ENCODE data around the gene PGRMC2.
A peak's percentile ranks its signal among the peaks of the same experiment; 100 is the strongest.

Gene PGRMC2

DNA sequence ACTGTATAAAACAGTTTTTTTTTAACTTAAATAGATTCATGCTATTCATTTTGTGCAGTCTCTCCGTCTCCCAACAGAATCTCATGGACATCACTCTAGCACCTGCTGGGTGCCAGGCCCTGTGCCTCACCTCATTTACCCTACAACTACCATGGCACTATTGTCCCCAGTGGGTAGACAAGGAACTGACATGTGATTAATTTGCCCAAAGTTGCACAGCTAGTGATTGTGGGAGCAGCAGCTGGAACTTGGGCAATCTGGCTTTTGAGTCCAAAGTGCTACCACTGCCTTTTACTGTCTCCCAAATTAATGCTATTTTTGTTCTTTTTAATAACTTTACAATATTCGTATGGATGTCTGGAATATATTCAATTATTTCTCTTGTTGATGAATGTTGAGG lies 11.2 kb upstream of the PGRMC2 start:
- H3K4me1 ChIP-seq (ENCODE audit: control insufficient read depth in 1 of 2, insufficient read depth in 2 of 2, low read length in 2 of 2) = peaks cover 0 to 3% of the 10 kb centered on the region in 2 donors
- H3K27me3 ChIP-seq (ENCODE audit: low read depth, low read length) = no peaks in the 10 kb centered on the region
- no peaks in the 10 kb centered on the region for H3K36me3 ChIP-seq (ENCODE audit: control insufficient read depth in 1 of 2, insufficient read depth in 2 of 2, low read length in 2 of 2)
- no peaks in the 10 kb centered on the region for H3K9me3 ChIP-seq (ENCODE audit: control insufficient read depth in 1 of 2, low read length in 2 of 2)
- no peak overlapping the region for H3K4me3 ChIP-seq (ENCODE audit: low read depth in 1 of 2, low read length in 2 of 2)
- no peak overlapping the region for H3K27ac ChIP-seq (ENCODE audit: low read length)

DNA sequence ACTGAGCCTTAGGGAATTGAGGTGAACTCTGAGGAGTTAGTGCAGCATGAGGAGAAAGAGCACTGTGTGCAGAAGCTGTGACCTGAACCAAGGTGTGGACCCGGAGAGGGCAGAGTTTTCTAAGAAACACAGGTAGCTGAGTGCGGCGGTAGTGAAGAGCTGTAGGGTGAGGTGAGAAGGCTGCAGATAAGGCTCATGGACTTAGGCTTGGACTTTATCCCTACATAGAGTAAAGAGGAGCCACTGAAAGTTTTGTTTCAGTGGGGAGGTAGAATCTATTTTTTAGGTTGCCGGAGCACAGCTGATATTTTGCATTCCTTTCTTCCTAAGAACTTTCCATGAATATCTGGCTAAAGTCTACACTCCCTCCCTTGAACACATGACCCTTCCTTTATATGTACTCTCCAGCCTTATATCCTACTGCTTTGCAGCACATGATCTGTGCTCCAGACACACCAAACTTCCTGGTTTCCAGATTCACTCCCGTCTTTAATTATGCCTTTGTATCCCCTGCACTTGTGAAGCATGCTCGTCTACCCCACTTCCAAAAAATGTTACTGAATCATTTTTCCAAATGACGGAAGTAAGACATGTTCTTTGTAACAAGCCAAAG lies 10.6 kb upstream of the PGRMC2 start:
- H3K9me3 ChIP-seq (ENCODE audit: control insufficient read depth in 1 of 2, low read length in 2 of 2) = no peaks in the 10 kb centered on the region
- no peak overlapping the region for H3K4me3 ChIP-seq (ENCODE audit: low read depth in 1 of 2, low read length in 2 of 2)
- H3K27me3 ChIP-seq (ENCODE audit: low read depth, low read length) = no peaks in the 10 kb centered on the region
- no peak overlapping the region for H3K27ac ChIP-seq (ENCODE audit: low read length)
- H3K36me3 ChIP-seq (ENCODE audit: control insufficient read depth in 1 of 2, insufficient read depth in 2 of 2, low read length in 2 of 2) = no peaks in the 10 kb centered on the region
- H3K4me1 ChIP-seq (ENCODE audit: control insufficient read depth in 1 of 2, insufficient read depth in 2 of 2, low read length in 2 of 2) = peaks cover 0 to 3% of the 10 kb centered on the region in 2 donors

DNA sequence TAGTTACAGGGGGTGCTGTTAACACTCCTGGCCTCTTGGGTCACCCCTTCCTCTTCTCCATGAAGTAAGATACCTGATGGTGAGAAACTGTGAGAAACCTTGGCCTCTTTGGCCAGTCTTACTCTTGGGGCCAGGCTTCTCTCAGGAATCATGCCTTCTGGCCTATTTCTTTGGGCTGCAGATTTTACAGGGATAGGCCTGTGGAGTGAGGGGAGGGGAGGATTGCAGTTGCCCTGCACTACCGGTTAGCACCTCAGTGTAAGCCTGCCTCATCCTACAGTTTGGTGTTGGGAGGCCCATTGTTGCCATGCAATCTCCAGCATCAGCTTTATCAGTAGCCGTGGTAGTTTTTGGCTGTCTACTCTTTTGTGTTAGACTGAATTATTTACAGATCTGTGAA lies 7.6 kb upstream of the PGRMC2 start:
- Histone ChIP-seq H3K9me3 (ENCODE audit: control insufficient read depth in 1 of 2, low read length in 2 of 2) (no peaks in the 10 kb centered on the region), H3K4me3 (ENCODE audit: low read depth in 1 of 2, low read length in 2 of 2) (no peak overlapping the region), H3K27me3 (ENCODE audit: low read depth, low read length) (no peaks in the 10 kb centered on the region), H3K27ac (ENCODE audit: low read length) (no peak overlapping the region), H3K4me1 (ENCODE audit: control insufficient read depth in 1 of 2, insufficient read depth in 2 of 2, low read length in 2 of 2) (peaks cover 0 to 3% of the 10 kb centered on the region in 2 donors), H3K36me3 (ENCODE audit: control insufficient read depth in 1 of 2, insufficient read depth in 2 of 2, low read length in 2 of 2) (no peaks in the 10 kb centered on the region)

DNA sequence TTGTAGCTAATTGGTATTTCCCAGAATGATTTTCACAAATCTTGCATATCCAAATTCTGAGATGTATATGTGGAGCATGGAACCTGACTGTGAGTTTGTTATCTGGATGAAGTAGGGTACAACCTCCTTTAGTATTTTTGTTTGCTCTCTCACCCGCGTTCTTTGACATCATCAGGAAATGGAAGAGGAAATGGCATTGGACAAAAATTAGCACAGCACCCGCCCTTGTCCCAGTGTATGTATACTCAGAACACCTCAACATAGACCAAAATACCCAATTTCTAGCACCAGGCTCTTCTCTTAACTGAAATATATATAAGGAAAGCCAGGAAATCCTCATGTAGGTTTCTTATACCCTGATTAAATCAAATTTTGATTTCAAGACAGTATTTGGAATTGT lies 6.9 kb upstream of the PGRMC2 start:
- Histone ChIP-seq H3K9me3 (ENCODE audit: control insufficient read depth in 1 of 2, low read length in 2 of 2) (no peaks in the 10 kb centered on the region), H3K27ac (ENCODE audit: low read length) (no peak overlapping the region), H3K4me3 (ENCODE audit: low read depth in 1 of 2, low read length in 2 of 2) (no peak overlapping the region), H3K36me3 (ENCODE audit: control insufficient read depth in 1 of 2, insufficient read depth in 2 of 2, low read length in 2 of 2) (no peaks in the 10 kb centered on the region), H3K27me3 (ENCODE audit: low read depth, low read length) (no peaks in the 10 kb centered on the region), H3K4me1 (ENCODE audit: control insufficient read depth in 1 of 2, insufficient read depth in 2 of 2, low read length in 2 of 2) (no peaks in the 10 kb centered on the region)

DNA sequence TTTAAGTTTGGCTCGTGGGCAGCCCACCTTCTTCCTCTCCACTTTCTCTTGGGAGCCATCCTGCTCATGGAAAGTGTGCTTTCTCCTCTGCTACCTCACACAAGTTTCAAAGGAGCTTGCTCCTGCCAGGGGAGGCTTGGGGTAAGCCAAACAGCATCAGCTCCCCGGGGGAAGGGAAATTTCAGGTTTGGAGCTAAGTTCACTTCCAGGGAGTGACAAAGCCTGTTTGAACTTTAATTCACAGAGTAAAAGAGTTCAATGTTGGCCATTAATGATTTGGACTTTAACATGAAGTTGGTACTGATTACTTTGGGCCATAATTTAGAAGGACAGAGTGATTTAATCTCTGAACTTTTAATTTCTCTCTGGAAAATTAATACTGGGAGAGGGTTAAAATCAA lies 4.7 kb upstream of the PGRMC2 start:
- H3K4me3 ChIP-seq (ENCODE audit: low read depth in 1 of 2, low read length in 2 of 2) = no peak overlapping the region
- no peaks in the 10 kb centered on the region for H3K4me1 ChIP-seq (ENCODE audit: control insufficient read depth in 1 of 2, insufficient read depth in 2 of 2, low read length in 2 of 2)
- H3K27me3 ChIP-seq (ENCODE audit: low read depth, low read length) = no peaks in the 10 kb centered on the region
- H3K36me3 ChIP-seq (ENCODE audit: control insufficient read depth in 1 of 2, insufficient read depth in 2 of 2, low read length in 2 of 2) = no peaks in the 10 kb centered on the region
- no peaks in the 10 kb centered on the region for H3K9me3 ChIP-seq (ENCODE audit: control insufficient read depth in 1 of 2, low read length in 2 of 2)
- H3K27ac ChIP-seq (ENCODE audit: low read length) = no peak overlapping the region

DNA sequence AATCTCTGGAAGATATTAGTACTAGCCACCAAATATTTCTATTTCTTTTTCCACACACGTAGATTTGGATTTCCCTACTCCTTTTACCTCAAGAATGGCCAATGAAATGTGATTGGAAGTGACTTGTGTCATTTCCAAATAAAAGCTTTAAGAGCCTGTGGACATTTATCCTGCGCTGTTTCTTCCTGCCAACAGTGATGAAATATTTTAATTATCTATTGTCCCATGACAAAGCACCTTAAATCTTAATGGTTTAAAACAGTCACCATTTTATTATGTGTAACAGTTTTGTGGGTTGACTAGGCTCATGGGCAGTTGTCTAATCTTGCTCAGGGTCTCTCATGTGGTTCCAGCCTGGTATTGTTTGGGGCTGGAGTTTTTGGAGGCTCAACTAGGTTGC lies 3.5 kb upstream of the PGRMC2 start:
- no peaks in the 10 kb centered on the region for H3K9me3 ChIP-seq (ENCODE audit: control insufficient read depth in 1 of 2, low read length in 2 of 2)
- no peak overlapping the region for H3K4me3 ChIP-seq (ENCODE audit: low read depth in 1 of 2, low read length in 2 of 2)
- H3K27ac ChIP-seq (ENCODE audit: low read length) = no peak overlapping the region
- H3K36me3 ChIP-seq (ENCODE audit: control insufficient read depth in 1 of 2, insufficient read depth in 2 of 2, low read length in 2 of 2) = no peaks in the 10 kb centered on the region
- no peaks in the 10 kb centered on the region for H3K27me3 ChIP-seq (ENCODE audit: low read depth, low read length)
- H3K4me1 ChIP-seq (ENCODE audit: control insufficient read depth in 1 of 2, insufficient read depth in 2 of 2, low read length in 2 of 2) = peaks cover 0 to 3% of the 10 kb centered on the region in 2 donors

DNA sequence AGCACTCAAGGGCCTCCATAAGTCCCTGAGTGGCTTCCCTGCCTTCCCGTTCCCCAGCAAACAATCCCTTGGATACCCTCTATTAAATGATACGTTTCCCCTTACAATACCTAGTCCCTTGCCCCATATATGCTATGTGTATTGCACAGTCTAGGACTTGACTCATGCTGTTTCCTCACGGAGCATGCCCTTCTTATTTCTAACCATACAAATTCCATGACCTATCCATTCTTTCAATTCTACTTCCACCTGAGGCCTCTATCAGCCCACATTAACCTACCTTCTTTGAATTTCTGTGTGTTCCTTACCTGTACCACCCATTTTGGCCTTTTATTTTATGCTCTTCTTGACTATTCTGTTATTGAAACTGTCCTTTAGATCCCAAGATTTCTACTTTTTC lies 2.9 kb upstream of the PGRMC2 start:
- H3K4me1 ChIP-seq (ENCODE audit: control insufficient read depth in 1 of 2, insufficient read depth in 2 of 2, low read length in 2 of 2) = peaks cover 0 to 9% of the 10 kb centered on the region in 2 donors
- no peak overlapping the region for H3K27ac ChIP-seq (ENCODE audit: low read length)
- no peaks in the 10 kb centered on the region for H3K9me3 ChIP-seq (ENCODE audit: control insufficient read depth in 1 of 2, low read length in 2 of 2)
- no peak overlapping the region for H3K4me3 ChIP-seq (ENCODE audit: low read depth in 1 of 2, low read length in 2 of 2)
- H3K36me3 ChIP-seq (ENCODE audit: control insufficient read depth in 1 of 2, insufficient read depth in 2 of 2, low read length in 2 of 2) = no peaks in the 10 kb centered on the region
- no peaks in the 10 kb centered on the region for H3K27me3 ChIP-seq (ENCODE audit: low read depth, low read length)

DNA sequence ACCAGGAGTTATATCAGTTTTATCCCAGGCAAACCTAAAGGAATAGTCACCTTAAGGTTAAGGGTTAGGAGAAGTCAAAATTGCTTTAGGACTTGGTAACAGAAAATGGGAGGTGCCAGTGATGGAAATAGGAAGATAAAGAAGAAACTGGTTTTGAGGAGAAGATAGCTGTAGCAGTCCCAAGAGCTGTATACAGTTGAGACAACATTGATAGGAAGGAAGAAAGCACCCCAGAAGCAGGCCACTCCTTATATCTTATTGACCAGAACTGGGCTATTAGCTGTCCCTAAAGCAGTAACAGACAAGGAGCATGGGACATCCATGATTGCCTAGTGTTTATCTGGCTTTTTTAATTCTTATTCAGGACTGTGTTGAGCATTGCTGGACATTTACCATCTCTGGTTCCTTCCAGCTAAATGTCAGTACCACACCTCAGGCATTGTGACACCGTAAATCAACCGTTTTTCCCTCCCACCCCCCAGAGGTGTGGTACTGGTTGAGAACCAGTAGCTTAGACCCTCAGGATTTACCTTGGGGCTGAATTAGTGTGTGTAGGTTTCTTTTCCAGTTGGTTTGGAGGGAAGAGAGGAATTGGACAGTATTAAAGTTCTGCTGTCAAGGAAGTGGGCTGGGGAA lies 2.0 kb upstream of the PGRMC2 start:
- no peak overlapping the region for H3K27ac ChIP-seq (ENCODE audit: low read length)
- H3K9me3 ChIP-seq (ENCODE audit: control insufficient read depth in 1 of 2, low read length in 2 of 2) = no peaks in the 10 kb centered on the region
- H3K4me1 ChIP-seq (ENCODE audit: control insufficient read depth in 1 of 2, insufficient read depth in 2 of 2, low read length in 2 of 2) = peaks cover 0 to 15% of the 10 kb centered on the region in 2 donors
- no peak overlapping the region for H3K4me3 ChIP-seq (ENCODE audit: low read depth in 1 of 2, low read length in 2 of 2)
- H3K27me3 ChIP-seq (ENCODE audit: low read depth, low read length) = no peaks in the 10 kb centered on the region
- no peaks in the 10 kb centered on the region for H3K36me3 ChIP-seq (ENCODE audit: control insufficient read depth in 1 of 2, insufficient read depth in 2 of 2, low read length in 2 of 2)

DNA sequence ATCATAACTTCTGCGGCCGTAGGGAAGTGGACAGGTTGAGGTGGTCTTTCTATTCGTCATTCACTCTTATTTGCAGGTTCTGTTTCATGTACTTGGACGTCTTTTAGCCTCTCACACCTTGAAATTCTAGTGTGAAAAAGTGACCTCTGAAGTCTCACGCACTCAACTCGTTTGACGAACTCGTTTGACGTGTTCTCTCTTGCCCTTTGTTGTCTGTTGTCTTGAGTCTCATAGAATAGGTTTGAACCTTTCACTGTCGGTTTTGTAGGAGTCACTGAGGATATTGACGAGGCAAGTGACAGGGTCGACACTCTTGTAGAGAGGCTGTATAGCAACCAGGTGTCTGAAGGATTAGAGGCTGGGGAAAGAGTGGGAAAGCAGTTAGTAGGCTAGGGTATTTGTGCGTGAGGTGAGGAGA lies 1.1 kb upstream of the PGRMC2 start:
- Histone ChIP-seq H3K27ac (ENCODE audit: low read length) (peak overlapping the region; percentile 88), H3K9me3 (ENCODE audit: control insufficient read depth in 1 of 2, low read length in 2 of 2) (no peaks in the 10 kb centered on the region), H3K4me1 (ENCODE audit: control insufficient read depth in 1 of 2, insufficient read depth in 2 of 2, low read length in 2 of 2) (peaks cover 6 to 15% of the 10 kb centered on the region in 2 donors), H3K36me3 (ENCODE audit: control insufficient read depth in 1 of 2, insufficient read depth in 2 of 2, low read length in 2 of 2) (no peaks in the 10 kb centered on the region), H3K4me3 (ENCODE audit: low read depth in 1 of 2, low read length in 2 of 2) (peak overlapping the region; percentile 76 to 86), H3K27me3 (ENCODE audit: low read depth, low read length) (no peaks in the 10 kb centered on the region)

DNA sequence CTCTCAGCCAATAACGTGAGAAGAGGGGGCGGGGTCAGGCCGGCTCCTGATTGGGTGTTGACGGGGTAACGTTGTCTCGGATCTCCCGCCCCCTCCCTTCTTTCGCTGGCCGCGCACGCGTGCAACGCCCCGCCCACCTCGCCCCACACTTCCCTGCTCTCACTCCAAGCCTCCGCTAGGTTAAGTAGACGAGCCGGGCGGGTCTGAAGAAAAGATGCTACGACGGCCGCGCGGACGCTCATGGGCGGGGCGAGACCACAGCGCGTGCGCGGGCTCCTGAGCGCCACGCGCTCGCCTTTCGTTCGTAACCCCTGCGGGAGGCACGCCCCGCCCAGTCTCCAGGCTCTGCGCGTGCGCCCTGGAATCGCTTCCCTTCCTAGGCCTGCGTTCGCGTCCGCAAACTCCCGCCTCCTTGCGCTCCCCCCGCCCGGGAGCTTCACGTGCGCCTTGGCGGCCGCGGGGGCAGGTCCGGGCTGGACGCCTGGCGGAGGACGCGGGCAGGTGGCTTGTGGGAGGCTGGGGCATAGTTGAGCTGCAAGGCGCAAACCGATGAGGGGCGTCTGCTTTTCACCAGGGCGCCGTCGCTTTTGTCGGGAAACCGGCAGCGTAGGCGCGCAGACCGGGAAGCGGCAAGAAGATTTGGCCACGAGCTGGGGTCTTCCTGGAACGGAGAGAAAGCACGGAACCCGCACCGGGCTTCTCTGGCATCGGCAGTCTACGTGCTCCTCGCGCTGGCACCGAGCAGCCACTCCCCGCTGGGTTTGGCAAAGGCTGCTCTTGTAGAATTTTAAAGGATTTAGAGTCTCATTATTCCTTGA lies 467 bp upstream of the PGRMC2 start:
- Histone ChIP-seq H3K4me1 (ENCODE audit: control insufficient read depth in 1 of 2, insufficient read depth in 2 of 2, low read length in 2 of 2) (peaks cover 6 to 15% of the 10 kb centered on the region in 2 donors), H3K27me3 (ENCODE audit: low read depth, low read length) (no peaks in the 10 kb centered on the region), H3K4me3 (ENCODE audit: low read depth in 1 of 2, low read length in 2 of 2) (peak overlapping the region; percentile 76 to 86), H3K9me3 (ENCODE audit: control insufficient read depth in 1 of 2, low read length in 2 of 2) (no peaks in the 10 kb centered on the region), H3K36me3 (ENCODE audit: control insufficient read depth in 1 of 2, insufficient read depth in 2 of 2, low read length in 2 of 2) (no peaks in the 10 kb centered on the region), H3K27ac (ENCODE audit: low read length) (peak overlapping the region; percentile 88)

DNA sequence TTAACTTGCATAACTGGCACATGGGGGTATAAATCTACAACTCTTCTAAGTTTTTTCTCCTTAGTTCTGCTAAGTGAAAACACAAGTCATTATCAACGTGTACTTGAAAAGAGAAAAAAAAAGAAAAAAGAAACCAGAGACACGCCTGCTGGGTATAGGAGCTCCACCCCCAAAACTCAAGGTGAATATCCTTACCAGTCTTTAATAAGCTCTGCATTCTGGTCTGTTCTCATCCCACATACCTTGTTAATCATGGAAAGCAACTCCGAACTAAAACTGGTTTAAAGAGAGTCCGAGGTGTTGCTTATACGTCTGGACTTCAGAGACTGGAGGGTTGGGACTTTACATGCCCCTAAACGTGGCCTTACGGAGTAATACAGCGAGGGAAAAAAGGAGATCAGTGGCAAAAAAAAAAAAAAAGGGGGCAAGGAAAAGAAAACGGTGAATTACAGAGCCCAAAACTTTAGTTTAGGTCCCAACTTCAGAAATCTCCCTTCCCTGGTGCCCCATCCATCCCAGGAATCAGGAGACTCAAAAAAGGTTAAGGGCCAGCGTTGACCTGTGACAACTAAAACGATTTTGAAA lies 1.0 kb downstream of the PGRMC2 start:
- Histone ChIP-seq H3K4me3 (ENCODE audit: low read depth in 1 of 2, low read length in 2 of 2) (peak overlapping the region; percentile 79 to 86), H3K9me3 (ENCODE audit: control insufficient read depth in 1 of 2, low read length in 2 of 2) (no peaks in the 10 kb centered on the region), H3K27ac (ENCODE audit: low read length) (peak overlapping the region; percentile 88), H3K36me3 (ENCODE audit: control insufficient read depth in 1 of 2, insufficient read depth in 2 of 2, low read length in 2 of 2) (no peaks in the 10 kb centered on the region), H3K27me3 (ENCODE audit: low read depth, low read length) (no peaks in the 10 kb centered on the region), H3K4me1 (ENCODE audit: control insufficient read depth in 1 of 2, insufficient read depth in 2 of 2, low read length in 2 of 2) (peaks cover 6 to 15% of the 10 kb centered on the region in 2 donors)
